GM19023 (cell line): ENCODE data around the gene CSNK1G3.

Experiments used
- ATAC-seq: cut with Tn5 transposase; IDR thresholded peaks from one replicate; pipeline ENCODE4 v1.9.1; 2021; ENCODE audit warnings: mild to moderate bottlenecking, moderate library complexity; ENCODE audit not compliant: unreplicated experiment

The CSNK1G3 gene

DNA sequence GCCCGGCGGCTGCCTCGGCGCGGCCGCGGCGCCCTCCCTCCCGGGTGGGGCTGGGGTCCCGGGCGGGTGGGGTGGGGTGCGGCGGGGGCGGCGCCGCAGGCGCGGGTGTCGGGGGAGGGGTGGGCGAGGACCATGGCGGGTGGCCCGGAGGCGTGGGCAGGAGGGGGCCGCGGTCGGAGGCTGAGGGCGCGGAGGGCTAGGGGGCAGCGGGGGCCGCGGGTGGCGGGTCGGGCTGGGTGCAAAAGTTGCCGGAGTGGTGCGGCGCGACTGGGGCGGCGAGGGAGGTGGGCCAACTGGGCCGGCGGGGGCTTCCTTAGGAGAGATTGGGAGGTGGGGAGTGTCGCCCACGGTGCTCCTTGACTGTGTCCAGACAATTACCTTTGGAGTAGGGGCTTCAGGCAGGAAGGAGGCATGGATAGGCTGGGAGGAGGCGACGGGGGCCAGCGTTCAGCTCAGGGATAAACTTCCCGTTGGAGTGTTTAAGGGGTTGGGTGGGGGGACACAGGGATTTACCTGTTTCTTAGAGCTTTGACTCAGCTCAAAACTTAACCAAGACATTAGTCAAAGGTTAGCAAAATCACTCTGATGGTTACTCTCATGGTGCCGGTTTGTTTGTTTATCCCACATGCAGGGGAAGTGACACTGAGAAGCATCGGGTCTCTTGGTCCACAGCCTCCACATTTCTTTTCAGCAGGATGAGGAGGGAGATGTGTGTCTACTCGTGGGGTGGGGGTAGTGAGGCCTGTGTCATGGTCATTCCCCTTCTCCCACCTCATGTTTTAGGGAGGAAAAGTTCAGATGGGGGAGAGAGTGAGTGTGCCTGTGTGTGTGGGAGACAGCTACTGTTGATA lies 859 bp downstream of the CSNK1G3 start:
- peak; percentile 26 for ATAC-seq

DNA sequence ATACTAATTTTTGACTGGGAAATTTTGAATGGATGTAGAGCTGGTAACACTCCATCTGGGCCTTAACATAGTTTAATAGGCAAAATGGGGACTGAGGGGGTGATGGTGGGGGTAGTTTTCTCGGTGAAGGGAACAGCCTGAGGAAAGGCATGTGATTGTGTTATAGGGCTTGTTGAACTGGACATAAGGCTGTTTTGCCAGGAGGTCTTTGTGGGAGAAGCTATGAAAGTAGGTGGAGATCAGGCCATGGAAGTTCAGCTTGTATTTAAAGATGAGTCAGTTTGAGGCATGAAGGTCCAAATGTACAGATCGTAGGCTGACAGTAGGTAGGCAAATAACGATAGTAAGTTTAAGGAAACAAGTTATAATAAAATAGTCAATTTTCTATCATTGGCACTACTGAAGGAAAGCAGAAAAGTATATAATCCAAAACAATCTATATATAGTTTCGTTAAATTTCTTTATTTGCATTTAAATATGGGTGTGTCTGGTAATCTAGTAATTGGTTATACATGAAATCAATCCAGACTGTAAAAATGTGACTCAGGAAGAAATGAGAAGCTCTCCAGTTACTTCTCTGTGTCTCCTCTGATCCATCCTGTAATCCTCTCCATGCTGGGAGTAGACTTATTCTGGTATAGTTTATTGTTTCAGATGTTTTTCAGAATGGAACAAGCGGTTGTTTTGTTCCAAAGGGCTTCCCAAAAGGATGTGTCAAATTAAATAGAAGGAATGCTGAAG lies 2.8 kb downstream of the CSNK1G3 start:
- no peak for ATAC-seq

DNA sequence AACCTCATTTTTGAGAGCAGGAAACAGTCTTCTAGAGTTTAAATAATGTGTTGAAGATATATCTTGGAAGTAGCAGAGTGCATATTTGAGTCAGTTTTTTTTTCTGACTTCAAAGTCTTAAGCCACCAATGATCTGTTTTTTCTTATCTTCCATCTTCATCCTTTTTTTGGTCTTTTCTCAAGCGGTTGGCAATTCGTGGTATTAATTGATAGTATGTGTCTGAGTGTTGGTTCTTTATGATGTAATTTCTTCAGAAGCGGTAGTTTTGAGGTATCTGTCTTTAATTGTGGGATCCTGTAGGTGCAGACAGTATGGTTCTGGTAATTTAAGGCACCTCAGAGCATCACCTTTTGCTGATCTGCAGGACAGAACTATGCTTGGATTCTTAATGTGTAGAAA lies 3.9 kb downstream of the CSNK1G3 start:
- ATAC-seq, result no peak

DNA sequence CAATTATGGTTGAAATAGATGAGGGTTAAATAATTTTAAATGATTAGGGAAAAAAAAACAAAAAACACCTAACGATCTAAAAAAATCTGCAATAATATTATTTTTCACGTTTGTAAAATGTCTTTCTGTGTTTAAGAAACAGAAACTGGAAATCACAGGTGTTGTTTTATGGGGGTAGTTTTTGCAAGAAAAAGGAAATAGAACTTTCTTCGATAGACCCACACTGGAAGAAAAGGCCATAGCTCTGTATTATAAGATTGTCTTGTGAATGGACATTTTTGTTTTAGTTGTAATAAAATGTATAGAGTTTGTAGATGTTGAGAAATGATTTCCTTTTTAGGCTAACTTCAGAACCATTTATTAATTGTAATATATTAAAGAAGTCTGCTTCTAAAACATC lies 5.5 kb downstream of the CSNK1G3 start:
- ATAC-seq, result no peak

DNA sequence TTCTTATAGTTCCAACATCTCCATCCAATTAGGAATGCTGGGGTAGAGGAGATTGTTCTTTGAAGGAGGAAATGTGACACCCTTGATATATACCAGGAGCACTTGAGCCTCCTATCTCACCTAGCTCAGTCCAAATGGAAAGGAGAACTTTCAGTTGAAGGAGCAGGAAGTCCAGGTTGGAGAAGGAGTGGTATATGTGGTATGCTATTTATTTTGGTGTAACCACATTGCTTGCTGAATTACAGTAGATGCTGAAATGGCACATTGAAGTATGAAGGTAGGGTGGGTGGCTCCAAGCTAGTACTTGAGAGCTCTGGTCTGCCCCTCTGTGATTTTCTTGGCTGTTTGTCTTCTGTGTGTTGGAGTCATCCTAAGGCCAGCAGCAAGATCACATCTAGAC lies 6.1 kb downstream of the CSNK1G3 start:
- ATAC-seq, result no peak

DNA sequence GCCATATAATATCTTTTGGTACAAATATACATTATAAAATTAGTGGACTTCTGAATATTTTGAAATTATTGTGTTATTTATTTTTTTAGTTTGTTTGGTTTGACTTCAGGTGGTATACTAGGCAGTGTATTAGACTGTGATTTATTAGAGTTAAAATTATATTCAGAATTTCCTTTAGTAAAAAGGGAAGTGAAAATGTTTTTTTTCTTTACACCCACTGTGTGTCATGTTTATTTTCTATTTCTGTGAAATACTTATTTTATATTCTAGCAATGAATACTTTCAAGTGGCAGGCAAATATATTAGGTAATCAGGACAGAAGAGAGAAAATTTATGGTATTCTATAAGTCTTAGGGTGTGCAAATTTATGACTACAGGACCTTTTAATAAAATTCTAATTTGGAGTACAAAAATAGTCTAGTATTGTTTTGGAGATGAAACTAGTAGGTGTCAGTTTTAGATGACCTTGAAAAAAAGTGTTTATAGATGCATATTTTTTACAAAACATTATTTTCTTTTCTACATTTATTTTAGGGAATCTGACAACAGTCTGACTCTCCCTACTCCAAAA lies 8.8 kb downstream of the CSNK1G3 start:
- ATAC-seq, result peak; percentile 41

DNA sequence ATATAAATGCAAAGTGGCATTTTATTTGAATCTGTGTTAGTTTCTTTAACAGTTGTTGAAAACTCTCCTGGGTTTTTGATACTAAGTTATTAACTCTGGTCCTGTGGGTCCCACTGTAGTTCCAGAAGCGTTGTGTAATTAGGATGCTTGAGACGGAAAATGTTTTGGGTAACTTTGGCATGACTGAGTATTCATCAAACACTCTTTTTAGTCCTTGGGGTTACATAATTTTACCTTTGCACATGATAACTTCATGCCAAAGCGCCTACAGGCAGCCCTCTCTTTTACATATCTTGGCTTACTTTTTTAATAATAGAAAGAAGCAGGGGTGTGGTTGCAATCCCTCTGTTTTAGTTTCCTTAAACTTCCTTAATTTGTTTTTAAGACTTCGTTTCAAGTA lies 12.2 kb downstream of the CSNK1G3 start:
- no peak for ATAC-seq

DNA sequence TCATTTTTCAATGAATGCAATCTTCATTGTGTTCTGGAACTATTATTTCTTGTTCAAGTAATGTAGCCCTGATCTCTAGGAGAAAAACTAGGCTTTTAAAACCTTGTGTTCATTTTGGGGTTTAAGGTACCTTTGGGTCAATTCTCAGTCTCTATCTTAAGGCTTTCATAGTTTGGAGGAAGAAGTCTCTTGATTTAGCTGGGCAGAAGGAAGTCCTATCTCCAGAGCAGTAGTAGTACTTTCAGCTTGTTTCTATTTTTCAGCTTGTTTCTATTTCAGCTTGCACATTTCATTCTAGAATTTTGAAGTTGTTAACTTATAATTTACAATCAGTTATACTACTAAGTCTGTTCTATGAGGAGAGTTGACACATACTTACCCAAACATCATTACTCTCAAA lies 15.2 kb downstream of the CSNK1G3 start:
- ATAC-seq, result no peak

DNA sequence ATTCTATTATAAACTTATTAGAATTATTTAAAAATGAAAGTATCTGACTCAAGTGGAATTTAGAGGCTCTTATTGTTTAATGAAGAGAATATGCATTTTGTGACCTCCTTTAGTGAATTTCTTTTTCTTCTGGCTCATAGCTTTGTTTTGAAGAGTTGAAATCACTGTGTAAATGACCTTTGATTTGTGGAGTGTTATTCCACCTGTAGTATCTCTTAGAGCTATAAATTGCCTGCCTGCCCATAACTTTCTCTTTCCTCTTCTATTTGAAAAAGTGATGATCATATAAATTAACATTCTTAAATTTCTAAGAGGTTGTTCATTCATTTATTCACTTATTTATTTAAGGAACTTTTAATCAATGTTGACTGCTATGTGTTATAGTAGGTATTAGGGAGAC lies 16.1 kb downstream of the CSNK1G3 start:
- no peak for ATAC-seq

DNA sequence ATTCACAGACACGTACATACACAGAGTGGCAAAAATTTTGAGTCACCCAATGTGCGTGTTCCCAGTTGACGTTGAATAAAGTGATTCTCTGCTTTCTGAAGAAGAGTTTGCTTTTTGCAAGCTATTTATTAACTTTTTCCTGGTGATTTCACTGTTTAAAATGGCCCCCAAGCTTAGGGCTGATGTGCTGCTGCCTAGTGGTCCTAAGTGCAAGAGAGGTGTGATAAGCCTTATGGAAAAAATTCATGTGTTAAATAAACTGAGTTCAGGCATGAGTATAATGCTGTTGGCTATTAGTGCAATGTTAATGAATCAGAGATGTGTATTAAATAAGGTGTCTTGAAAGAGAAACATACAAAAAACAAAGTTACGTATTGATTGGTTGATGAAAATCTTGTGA lies 16.9 kb downstream of the CSNK1G3 start:
- no peak for ATAC-seq

DNA sequence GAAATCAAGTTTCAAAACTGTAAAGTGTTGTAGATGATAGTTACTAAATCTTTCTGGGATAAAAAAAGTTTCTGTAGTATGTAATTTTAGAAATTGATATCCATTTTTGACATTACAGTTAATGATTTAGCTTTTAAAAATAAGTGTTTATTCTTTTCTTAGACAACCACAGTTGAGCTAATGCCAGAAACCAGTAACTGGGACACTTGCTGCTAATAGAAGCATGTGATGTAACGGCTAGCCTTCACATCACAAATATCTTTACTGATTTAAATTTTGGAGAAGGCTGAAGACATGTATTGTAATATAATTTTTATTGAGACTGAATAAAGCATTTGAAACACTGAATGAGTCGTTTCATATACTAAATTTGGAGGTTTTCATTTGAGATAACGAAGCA lies 18.8 kb downstream of the CSNK1G3 start:
- ATAC-seq, result no peak

DNA sequence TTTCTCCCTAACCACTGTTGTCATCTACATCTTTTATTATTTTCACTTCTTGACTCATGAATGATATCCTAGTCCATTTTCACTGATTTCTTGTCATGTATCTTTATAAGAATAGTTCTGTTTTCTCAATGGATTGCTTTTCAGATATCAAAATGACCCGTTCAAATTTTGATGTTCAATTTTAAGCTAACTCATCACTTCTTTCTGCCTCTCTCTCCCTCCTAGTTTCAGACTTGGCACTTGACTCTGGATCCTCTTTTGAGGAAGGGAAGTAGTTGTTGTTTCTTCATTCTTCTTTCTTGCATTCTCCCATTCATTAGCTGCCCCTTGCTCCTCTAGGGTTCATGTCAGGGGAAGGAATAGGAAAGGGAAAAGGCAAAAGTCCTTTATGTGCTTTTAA lies 23.7 kb downstream of the CSNK1G3 start:
- ATAC-seq, result no peak

DNA sequence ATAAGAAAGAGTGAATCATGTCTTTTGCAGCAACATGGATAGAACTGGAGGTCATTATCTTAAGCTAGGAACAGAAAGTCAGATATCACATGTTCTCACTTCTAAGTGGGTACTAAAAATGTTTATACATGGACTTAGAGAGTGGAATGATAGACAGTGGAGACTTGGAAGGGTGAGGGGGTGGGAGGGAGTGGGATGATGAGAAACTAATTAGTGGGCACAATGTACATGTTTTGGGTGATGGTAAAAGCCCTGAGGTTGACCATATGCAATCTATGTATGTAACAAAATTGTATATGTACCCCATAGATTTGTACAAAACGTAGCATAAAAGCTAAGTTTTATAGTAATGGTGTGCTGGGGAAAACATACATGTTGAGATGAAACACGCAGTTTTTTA lies 25.3 kb downstream of the CSNK1G3 start:
- no peak for ATAC-seq

DNA sequence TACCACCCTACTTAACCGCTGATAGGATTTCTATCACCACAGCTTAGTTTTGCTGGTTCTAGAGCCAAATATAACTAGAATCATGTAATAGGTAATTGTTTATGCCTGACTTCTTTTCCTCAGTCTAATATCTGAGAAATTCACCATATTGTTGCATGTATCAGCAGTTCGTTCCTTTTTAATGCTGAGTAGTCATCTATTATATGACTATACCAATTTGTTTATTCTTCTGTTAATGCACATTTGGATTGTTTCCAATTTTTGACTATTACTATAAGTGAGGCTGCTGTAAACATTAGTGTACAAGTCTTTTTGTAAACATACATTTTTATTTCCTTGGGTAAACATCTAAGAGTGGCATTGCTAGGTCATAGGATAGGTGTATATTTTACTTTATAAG lies 25.9 kb downstream of the CSNK1G3 start:
- no peak for ATAC-seq

DNA sequence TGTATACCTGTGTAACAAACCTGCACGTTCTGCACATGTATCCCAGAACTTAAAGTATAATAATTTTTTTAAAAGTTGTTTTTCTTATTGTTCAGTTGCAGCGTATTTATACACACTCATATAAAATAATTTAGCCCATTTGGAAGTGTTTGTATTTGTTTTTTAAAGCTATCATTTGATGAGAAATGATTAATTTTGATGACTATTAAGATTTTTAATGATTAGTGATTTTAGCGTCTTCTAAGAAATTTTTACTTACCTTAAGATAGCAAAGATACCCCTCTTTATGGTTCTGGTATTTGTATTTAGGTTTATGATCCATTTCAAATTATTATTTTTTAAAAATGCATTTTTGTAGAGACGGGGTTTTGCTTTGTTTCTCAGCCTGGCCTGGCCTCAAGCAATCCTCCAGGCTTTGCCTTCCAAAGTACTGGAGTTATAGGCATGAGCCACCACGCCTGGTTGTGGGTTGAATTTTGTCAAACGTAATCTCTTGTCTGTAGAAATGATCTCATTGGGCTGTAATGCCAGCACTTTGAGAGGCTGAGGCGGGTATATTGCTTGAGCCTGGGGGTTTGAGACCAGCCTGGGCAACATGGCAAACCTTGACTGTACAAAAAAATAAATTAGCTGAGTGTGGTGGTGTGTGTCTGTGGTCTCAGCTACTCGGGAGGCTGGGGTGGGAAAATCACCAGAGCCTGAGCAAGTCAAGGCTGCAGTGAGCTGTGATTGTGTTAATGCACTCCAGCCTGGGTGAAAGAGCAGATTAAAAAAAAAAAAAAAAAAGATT lies 26.9 kb downstream of the CSNK1G3 start:
- ATAC-seq, result no peak

DNA sequence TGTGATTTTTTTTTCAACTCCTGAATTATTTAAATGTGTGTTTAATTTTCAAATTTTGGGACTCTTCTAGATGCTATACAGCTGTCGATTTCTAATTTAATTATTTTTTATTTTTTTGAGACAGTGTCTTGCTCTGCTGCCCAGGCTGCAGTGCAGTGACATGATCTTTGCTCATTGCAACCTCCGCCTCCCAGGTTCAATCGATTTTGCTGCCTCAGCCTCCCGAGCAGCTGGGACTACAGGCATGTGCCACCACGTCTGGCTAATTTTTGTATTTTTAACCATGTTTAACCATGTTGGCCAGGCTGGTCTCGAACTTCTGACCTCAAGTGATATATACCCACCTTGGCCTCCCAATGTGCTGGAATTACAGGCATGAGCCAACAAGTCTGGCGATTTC lies 28.6 kb downstream of the CSNK1G3 start:
- no peak for ATAC-seq

DNA sequence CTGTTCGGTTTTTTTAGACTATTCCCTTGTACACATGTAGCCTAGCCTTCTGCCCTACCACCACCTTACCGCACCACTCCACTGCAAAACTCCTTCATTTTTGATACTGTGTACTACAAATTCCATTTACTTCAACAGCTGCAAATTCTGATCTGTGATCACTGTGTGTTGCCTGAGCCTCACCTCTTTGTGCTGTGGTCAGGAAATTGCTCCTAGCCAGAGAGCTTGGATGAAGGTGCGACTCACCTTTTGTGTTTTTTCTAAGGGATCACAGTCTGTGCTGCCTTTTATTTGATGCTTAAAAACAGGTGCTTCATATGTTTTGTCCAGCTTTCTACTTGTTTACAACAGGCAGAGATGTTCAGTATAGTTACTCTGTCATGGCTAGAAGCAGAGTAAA lies 31.5 kb downstream of the CSNK1G3 start:
- ATAC-seq, result no peak

DNA sequence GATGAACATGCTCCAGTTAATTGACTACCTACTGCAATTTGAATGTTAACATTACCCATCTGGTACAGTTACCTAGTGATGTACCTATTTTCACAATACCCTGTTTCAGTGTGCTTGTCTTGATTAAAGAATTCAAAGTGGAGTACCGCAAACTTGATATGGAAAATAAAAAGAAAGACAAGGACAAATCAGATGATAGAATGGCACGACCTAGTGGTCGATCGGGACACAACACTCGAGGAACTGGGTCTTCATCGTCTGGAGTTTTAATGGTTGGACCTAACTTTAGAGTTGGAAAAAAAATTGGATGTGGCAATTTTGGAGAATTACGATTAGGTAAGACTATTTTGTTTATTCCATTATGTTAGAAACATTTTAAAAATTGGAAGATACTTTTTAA lies 33.5 kb downstream of the CSNK1G3 start:
- ATAC-seq, result no peak

DNA sequence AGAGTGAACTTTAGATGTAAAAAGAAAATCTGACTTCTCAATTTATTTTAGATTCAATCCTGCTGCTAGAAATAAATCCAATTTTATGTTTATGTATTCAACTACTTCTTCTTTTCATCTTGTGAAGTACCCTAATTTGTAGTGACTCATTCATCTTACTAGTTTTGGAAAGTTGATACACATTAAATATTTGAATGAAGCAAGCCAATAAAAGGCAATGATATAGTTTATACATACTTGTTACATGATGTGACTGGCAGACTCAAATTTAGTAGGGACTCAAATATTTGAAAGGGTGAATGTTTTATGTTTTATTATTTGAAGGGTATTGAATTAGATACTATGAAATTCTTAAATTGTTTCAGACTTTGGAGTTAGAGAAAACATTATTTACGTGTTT lies 34.7 kb downstream of the CSNK1G3 start:
- ATAC-seq, result no peak

DNA sequence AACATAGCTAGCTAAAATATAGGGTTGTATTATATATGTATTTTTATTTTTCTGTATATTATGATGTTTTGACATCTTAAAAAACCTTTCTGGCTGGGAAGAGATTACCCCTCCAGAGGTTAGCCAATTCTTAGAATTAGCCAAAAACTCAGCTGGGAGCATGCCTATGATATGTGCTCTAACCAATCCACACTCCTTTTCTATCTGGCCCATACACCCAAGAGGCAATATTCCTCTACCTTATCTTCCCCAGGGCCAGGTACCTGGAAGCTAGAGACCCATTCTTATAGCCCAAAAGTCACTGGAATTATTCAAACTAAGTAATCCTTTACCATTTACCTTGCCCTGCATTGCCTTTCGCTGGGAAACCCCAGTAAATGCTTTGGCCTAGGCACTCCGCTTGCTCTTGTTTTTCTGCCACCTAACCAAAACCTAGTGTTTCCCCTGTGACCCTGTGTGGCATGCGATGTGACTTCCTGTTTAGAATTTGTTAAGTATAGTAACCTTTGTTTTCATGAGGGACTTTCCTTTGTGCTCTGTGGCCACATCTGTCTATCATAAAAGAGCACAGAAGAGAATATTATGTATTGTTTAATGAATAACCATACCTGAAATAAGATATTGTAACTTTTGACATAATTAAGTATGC lies 37.4 kb downstream of the CSNK1G3 start:
- ATAC-seq, result peak; percentile 99

DNA sequence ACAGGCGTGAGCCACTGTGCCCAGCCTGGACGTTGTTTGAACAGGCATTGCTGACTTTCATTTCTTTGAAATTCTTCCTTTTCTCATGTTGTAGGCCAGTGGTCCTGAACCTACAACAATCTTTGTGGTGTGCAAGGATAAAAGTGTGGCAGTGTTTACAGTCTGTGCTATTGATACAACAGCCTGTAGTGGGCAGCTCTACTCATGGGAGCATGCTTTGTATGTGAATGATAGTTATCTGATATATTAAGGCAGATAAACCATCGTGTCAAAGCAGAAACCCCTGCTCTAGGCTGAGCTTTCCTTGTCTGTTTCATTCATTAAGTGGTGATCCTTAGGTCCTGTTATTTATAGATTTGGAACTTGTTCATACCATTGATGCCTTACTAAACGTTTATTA lies 42.6 kb downstream of the CSNK1G3 start:
- ATAC-seq, result no peak
